K562 (cell line): ENCODE results near the gene TGFB1I1. TPM values are rescaled to one million over a fixed set of nuclear protein-coding genes. Genes with fewer than 3 reads are reported as not detected.

ENCODE experiments used
- BRCA1 ChIP-seq, 2 experiments: fragments of 450-650 bp in 1 of 2; sonication (generic) in 1 of 2; formaldehyde crosslinking in 1 of 2; IDR thresholded peaks; 2 replicates each; pipeline versions ENCODE4 v1.5.0 to v1.6.1; 2017 to 2020; ENCODE audit warnings: mild to moderate bottlenecking in 1 of 2, missing genetic modification reagents in 1 of 2
- JUND ChIP-seq, 2 experiments: IDR thresholded peaks; 2 replicates in 1 of 2; 3 replicates in 1 of 2; pipeline ENCODE4 v1.6.1; 2011; ENCODE audit warnings: borderline replicate concordance in 2 of 2, low read depth in 2 of 2, low read length in 2 of 2, improper control_type of control experiment in 1 of 2, missing biosample characterization in 1 of 2, missing genetic modification characterization in 1 of 2, missing genetic modification reagents in 1 of 2
- MTA1 ChIP-seq: fragments of 450-650 bp; IDR thresholded peaks from 2 replicates; pipeline ENCODE4 v1.6.1; 2017; ENCODE audit warnings: borderline replicate concordance
- NRF1 ChIP-seq, 2 experiments: fragments of 450-650 bp; IDR thresholded peaks in 1 of 2; conservative IDR thresholded peaks in 1 of 2; 2 replicates each; pipeline ENCODE4 v1.6.1; 2014; ENCODE audit warnings: mild to moderate bottlenecking in 2 of 2
- PHB ChIP-seq: fragments of 250-450 bp; sonication (Bioruptor Pico); IDR thresholded peaks from 2 replicates; pipeline ENCODE4 v1.5.0; 2021
- PML ChIP-seq: IDR thresholded peaks from 2 replicates; pipeline ENCODE4 v1.6.1; 2012; ENCODE audit warnings: low read length, inconsistent platforms
- SMAD3 ChIP-seq: fragments of 450-650 bp; formaldehyde crosslinking; conservative IDR thresholded peaks from 2 replicates; pipeline ENCODE4 v1.4.0; 2020; ENCODE audit warnings: mild to moderate bottlenecking
- TBP ChIP-seq: optimal IDR thresholded peaks from 2 replicates; pipeline ENCODE3; 2011; ENCODE audit warnings: low read depth, low read length, improper control_type of control experiment
- TCF7L2 ChIP-seq: fragments of 150-350 bp; IDR thresholded peaks from 2 replicates; pipeline ENCODE4 v1.6.1; 2016; ENCODE audit warnings: low read depth, mild to moderate bottlenecking, low read length, moderate library complexity
- TFAM ChIP-seq: fragments of 250-450 bp; sonication (Bioruptor Pico); conservative IDR thresholded peaks from 2 replicates; pipeline ENCODE4 v1.5.0; 2021; ENCODE audit warnings: mild to moderate bottlenecking, moderate library complexity
- XRCC4 ChIP-seq: IDR thresholded peaks from one replicate; pipeline ENCODE4 v1.6.1; 2011; ENCODE audit not compliant: insufficient read depth, insufficient read length; ENCODE audit errors: extremely low read depth
- ZNF444 ChIP-seq: fragments of 250-450 bp; sonication (Bioruptor Pico); IDR thresholded peaks from 2 replicates; pipeline ENCODE4 v1.4.0; 2020; ENCODE audit warnings: mild to moderate bottlenecking, moderate library complexity
- ZNF551 ChIP-seq: fragments of 250-450 bp; sonication (Bioruptor Pico); IDR thresholded peaks from 2 replicates; pipeline ENCODE4 v1.5.0; 2021; ENCODE audit warnings: mild to moderate bottlenecking, moderate library complexity
- ZNF668 ChIP-seq: fragments of 250-450 bp; sonication (Bioruptor Pico); IDR thresholded peaks from 2 replicates; pipeline ENCODE4 v1.8.0; 2022; ENCODE audit warnings: mild to moderate bottlenecking, inconsistent platforms
- ZNF707 ChIP-seq: fragments of 250-450 bp; sonication (Bioruptor Pico); conservative IDR thresholded peaks from 2 replicates; pipeline ENCODE4 v1.8.0; 2022; ENCODE audit warnings: inconsistent platforms, mild to moderate bottlenecking, moderate library complexity
- ZSCAN32 ChIP-seq: fragments of 450-650 bp; formaldehyde crosslinking; IDR thresholded peaks from 2 replicates; pipeline ENCODE4 v1.4.0; 2020; ENCODE audit warnings: mild to moderate bottlenecking, moderate library complexity
- polyA plus RNA-seq, 8 experiments: library from polyadenylated mRNA; depleted of rRNA in 4 of 8; stranded (reverse) in 5 of 8; unstranded in 3 of 8; fragments of >200 nt; fragmentation: Nextera tagmentation in 2 of 8; fragmentation: Illumina TruSeq in 1 of 8; extraction: Ambion mirVana in 2 of 8; extraction: Trizol in 1 of 8; gene quantifications; 2 replicates each; pipeline versions ENCODE4 v1.2.1 to v1.2.3, GENCODE V29; 2011 to 2014; ENCODE audit warnings: inconsistent platforms in 1 of 8, missing spikeins in 1 of 8
- total RNA-seq, 7 experiments: library from RNA; depleted of rRNA in 6 of 7; stranded (reverse); fragments of >200 nt in 6 of 7; fragmentation: Illumina TruSeq in 2 of 7; extraction: Trizol in 2 of 7; gene quantifications; 2 replicates each; pipeline versions ENCODE4 v1.2.1 to v1.2.3, GENCODE V29; 2011 to 2021; ENCODE audit warnings: low replicate concordance in 1 of 7
- TF ChIP-seq, protein P1 (sequence below): fragments of 450-650 bp; IDR thresholded peaks from 2 replicates; pipeline ENCODE4 v1.6.1; 2016
- TF ChIP-seq, protein P2 (sequence below): fragments of 450-650 bp; IDR thresholded peaks from 2 replicates; pipeline ENCODE4 v1.6.1; 2016; ENCODE audit warnings: missing biosample characterization, missing genetic modification characterization
- TF ChIP-seq, protein P3 (sequence below): fragments of 250-450 bp; sonication (Bioruptor Pico); IDR thresholded peaks from 2 replicates; pipeline ENCODE4 v1.5.0; 2021; ENCODE audit warnings: mild to moderate bottlenecking, moderate library complexity
- TF ChIP-seq, protein P4 (sequence below): sonication (generic); formaldehyde crosslinking; IDR thresholded peaks from 2 replicates; pipeline ENCODE4 v1.4.0; 2020; ENCODE audit warnings: mild to moderate bottlenecking, missing genetic modification reagents

Gene TGFB1I1
- total and polyA plus RNA-seq, 9 of the 15 experiments (the other 6 are each of a cell fraction or from before 2014, with no cell fraction given): 0.04 to 0.91 (median 0.19) TPM

DNA sequence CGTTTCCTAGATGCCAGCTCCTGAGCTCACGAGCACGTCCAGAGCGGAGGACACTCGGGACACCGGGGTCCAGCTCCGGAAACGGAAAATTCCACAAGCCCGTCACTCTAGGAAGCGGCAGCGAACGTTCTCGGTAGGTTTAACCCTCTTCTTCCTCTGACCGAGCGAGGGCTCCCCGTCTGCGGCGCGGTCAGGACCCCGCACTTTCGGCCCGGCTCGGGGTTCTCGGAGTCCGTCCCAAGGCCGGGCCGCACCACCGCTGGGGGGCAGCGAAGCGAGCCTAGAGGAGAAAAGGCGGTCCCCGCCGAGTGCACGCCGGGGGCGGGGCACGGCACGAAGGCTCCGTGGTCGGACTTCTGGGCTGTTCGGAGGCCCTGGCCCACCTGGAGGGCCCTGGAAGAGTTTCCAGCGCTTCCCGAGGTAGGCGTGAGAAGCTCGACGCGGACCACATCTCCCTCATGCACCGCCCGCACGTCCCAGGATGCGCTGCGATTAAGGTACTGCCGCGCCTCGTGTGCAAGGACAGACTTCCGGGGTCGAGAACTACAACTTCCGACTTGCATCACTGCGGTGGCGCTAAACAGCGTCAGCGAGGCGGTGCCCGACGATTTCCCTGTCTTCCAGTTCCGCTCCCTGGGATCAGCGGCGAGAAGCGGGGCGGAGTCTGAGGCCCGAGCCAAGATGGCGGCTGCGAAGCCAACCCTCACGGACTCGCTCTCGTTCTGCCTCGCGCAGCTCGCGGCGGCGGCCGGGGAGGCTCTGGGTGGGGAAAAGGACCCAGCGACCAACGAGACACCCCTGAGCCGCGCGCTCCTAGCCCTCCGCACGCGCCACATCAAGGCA, 12.9 kb upstream of the TGFB1I1 start, which contains the start of gene ARMC5 (continued):
- TF ChIP-seq TBP (peak; percentile 96), BRCA1 (IDR thresholded peaks at IDR 0.05) (no peak), BRCA1 (CRISPR knock-in tag; IDR thresholded peaks at IDR 0.05) (no peak), SMAD3 (CRISPR knock-in tag) (peak; percentile 87; the same call in 1 of the 2 replicates), ZNF668 (CRISPR knock-in tag) (0 out of 2 replicates have a peak, but pooled peaks have one; percentile 41), ZNF444 (CRISPR knock-in tag) (no peak), ZNF551 (CRISPR knock-in tag) (no peak), MTA1 (peak; percentile 95), PHB (peak; percentile 52; the same call in 1 of the 2 replicates), ZNF707 (CRISPR knock-in tag) (no peak), NRF1 (conservative IDR thresholded peaks at IDR 0.05 in 1 of 2, IDR thresholded peaks at IDR 0.05 in 1 of 2) (no peak), XRCC4 (no peak), JUND (IDR thresholded peaks at IDR 0.05; ENCODE audit: borderline replicate concordance, low read depth, low read length) (peak; percentile 57), JUND (tag; IDR thresholded peaks at IDR 0.05; ENCODE audit: borderline replicate concordance, low read depth, low read length) (no peak; the same call in 2 of the 3 replicates), TFAM (CRISPR knock-in tag) (no peak), TCF7L2 (no peak), ZSCAN32 (CRISPR knock-in tag) (0 out of 2 replicates have a peak, but pooled peaks have one; percentile 45), PML (peak; percentile 60; the same call in 1 of the 2 replicates)
- TF ChIP-seq, protein P1, sequence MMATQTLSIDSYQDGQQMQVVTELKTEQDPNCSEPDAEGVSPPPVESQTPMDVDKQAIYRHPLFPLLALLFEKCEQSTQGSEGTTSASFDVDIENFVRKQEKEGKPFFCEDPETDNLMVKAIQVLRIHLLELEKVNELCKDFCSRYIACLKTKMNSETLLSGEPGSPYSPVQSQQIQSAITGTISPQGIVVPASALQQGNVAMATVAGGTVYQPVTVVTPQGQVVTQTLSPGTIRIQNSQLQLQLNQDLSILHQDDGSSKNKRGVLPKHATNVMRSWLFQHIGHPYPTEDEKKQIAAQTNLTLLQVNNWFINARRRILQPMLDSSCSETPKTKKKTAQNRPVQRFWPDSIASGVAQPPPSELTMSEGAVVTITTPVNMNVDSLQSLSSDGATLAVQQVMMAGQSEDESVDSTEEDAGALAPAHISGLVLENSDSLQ: peak; percentile 25; the same call in 1 of the 2 replicates
- TF ChIP-seq, protein P2, sequence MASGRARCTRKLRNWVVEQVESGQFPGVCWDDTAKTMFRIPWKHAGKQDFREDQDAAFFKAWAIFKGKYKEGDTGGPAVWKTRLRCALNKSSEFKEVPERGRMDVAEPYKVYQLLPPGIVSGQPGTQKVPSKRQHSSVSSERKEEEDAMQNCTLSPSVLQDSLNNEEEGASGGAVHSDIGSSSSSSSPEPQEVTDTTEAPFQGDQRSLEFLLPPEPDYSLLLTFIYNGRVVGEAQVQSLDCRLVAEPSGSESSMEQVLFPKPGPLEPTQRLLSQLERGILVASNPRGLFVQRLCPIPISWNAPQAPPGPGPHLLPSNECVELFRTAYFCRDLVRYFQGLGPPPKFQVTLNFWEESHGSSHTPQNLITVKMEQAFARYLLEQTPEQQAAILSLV (tag): no peak
- TF ChIP-seq, protein P3, sequence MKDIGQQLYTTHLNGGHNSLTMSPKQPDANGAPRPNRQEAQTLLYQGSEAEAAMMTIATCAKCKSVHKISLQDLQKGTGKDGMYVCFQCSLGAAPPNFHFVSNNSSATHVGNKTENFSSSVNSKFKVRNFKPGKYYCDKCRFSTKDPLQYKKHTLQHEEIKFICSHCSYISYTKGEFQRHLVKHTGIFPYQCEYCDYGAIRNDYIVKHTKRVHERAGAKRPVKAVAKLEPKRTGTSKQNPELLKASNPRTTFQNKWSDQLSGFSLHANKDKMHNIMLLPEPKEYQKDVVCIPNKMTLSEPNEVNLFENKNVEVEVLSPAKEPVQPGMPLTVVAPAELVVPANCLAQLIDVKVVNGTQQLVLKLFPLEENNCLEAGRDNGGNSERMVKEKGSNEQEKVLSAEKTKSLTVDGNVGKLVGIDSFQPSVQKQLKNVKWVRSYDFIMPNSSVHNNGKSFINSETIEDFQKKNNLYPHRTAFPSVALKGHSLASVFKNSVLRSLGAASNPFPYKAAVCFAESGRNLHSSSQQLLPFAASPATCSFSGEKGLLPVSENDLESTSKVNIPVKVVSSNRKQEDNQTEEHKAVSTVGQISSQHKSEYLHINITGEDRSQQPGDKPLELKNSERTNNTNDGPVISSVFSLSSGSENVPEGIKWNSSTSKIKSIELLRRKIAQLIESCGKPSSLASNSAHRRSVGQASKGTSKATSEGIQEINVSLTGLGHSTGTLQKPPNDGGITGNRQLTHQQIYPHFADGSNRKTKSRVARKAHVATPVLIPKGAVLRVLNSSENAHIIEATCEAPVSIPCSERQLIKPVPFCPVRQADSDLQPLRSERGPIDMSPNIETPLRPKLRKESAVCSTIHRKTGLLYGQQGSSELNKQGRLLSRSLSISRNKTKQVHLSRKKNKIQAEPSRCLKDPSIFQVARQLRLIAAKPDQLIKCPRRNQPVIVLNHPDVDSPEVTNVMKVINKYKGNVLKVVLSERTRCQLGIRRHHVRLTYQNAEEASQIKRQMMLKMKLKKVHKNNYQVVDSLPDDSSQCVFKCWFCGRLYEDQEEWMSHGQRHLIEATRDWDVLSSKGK (CRISPR knock-in tag): no peak
- TF ChIP-seq, protein P4, sequence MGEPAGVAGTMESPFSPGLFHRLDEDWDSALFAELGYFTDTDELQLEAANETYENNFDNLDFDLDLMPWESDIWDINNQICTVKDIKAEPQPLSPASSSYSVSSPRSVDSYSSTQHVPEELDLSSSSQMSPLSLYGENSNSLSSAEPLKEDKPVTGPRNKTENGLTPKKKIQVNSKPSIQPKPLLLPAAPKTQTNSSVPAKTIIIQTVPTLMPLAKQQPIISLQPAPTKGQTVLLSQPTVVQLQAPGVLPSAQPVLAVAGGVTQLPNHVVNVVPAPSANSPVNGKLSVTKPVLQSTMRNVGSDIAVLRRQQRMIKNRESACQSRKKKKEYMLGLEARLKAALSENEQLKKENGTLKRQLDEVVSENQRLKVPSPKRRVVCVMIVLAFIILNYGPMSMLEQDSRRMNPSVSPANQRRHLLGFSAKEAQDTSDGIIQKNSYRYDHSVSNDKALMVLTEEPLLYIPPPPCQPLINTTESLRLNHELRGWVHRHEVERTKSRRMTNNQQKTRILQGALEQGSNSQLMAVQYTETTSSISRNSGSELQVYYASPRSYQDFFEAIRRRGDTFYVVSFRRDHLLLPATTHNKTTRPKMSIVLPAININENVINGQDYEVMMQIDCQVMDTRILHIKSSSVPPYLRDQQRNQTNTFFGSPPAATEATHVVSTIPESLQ: peak; percentile 91
